NCI-H82 treated with DMSO at 0.1 percent for 48 hours (cell line): ENCODE measurements around the gene CNTNAP5.

Source experiments
- DNase-seq: peaks from one replicate; lab custom pipeline; 2025; ENCODE audit not compliant: unreplicated experiment; lab: John Stamatoyannopoulos, UW

The CNTNAP5 gene

DNA sequence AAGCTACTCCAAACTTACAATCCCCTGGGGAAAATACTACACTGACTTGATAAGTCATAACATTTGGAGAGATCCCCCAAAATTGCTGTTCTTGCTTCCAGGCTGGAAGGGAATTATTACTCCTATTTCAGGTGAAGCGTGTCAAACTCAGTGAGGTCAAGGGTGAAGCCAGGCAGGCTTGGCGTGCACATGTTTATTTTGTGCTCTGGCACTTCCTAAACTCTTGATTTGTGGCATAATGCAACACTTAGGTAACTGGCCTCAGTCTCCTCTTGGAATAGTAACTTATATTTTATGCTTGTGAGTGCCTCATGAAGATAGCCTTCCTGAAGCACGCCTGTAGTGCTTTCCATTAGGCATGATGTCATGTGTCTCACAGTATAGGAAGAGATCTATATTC lies 751.2 kb downstream of the CNTNAP5 start:
- DNase-seq: no peak

DNA sequence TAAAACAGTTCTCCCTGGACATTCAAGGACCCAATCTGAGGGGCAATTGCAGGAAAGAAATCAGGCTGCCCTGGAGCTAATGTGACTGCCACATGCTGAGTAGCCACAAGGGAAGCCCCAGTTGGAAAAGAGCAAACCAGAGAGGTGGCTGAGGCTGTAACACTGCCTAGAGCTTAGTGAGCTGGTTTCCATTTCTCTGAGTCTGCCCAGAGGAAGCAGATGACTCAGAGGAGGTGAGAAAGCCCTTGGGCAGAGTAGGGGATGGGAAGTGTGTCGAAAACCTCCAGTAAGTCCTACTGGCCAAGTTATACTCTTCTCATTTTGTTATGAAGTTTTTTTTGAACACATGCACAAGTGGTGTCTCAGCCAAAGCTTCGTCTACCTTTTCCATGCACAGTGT lies 753.0 kb downstream of the CNTNAP5 start:
- no peak for DNase-seq

DNA sequence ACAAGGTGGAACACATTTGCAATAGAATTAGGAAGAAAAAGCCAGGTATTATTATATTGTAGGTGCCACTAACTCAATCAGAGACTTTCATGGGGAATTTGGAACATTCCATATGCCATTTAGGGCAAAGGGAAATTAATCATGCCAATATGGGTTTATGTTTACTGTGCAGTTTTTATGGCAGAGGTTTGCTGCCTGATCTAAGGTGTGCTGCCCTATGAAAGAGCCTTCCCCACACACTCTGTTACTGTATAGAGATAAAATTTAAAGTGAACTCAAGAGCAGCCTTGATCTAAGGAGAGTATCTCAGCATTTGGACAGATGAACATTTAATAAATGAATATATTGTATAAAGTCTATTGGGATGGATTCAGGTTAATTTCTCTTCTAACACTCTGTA lies 771.6 kb downstream of the CNTNAP5 start:
- no peak for DNase-seq

DNA sequence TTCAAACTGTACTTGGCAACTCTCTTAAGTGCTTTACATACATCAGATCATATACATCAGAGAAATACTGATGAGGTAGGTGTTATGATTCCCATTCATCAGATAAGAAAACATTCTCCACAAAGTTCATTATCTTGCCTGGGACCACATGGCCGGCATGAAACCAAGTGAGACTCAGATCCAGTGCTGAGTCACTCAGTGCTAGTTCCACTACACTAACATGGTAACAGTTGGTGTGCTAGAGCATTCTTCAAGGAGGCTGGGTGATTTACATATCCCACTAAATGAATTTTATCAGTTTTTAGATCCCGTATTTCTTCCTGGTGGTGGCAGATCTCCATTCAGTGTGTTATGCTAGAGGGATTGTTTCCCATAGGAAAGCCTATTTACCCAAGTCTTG lies 772.0 kb downstream of the CNTNAP5 start:
- DNase-seq: no peak

DNA sequence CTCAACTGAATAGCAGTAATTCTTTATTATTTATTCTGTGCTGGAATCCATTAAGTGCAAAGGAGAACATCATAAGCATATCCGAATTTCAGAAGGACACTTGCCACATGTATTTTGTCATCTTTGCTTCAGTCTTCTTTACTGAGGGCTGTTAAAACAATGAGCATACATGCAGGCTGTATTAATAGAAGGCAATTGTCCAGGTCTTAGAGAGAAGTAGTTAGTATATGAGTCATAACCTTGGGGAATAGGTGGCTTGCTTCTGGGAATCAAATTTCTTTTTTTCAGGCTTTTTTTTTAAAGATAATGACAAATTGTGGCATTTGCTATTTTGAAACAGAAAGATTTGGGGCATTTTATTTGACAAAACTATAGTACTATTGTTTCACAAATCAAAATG lies 773.5 kb downstream of the CNTNAP5 start:
- no peak for DNase-seq

DNA sequence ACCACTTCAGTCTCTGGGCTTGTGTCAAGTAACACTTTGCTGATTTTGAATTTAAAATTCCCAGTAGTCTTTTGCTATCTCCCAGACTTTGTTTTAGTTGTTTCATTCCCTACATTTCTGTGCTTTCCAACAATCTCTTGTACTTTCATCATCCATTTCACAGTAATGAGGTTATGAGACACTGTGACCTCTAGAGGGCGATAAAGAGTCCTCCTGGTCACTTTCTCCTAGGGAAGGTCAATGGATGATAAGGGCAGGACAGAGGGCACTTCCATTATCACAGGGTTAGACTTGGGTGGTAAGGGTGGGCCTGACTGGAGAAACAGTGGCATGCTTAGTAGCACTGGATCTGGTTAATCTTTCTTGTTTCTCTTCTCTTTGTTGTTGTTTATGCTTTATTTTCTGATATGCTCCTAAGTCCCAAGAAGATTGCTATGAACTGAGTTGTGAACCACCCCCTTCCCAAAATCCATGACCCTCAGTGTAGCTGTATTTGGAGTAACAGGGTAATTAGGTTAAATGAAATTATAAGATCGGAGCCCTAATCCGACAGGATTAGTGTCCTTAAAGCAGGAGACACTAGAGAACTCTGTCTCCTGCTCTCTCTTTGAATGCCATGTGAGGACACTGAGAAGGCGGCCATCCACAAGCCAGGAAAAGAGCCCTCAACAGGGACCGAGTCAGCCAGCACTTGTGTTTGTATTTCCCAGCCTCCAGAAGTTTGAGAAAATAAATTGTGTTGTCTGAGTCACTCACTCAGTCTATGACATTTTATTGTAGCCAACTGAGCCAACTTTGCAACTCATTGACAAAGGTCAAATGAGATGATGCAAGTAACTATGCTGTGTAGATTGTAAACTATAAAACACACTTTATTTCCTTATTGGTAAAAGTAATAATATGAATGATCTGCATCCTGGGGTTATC lies 779.2 kb downstream of the CNTNAP5 start:
- peak; percentile 51 for DNase-seq

DNA sequence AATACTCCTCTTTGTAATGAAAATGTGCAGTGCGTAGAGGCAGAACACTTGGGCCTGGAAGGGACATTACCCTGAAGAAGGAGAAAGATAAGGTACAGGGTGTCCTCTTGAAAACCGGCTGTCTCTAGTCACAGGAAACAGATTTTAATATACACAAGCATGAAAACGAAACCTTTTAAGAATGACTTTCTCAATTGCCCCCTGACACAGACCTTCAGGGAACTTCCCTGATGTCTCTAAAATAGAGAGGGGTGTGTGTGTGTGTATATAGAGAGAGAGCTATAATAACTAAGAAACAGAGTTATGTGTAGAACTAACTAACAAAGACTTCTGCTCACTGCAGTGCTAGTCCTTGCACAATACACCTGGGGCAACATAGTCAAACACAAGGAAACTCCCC lies 780.0 kb downstream of the CNTNAP5 start:
- no peak for DNase-seq

DNA sequence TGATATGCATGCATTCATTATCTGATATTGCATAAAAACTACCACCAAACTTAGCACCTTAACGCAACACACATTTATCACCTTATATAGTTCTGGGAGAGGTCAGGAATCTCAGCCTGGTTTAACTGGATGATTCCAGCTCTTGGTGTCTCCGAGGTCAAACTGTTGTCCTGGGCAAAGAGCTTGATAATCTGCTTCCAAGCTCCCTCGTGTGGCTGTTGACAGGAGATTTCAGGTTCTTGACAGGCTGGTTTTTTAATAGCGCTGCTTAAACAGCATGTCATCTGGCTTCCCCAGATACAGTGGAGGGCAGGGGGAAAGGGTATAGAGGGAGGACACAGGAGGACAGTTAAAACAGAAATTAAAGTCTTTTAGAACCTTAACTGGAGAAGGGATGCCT lies 785.0 kb downstream of the CNTNAP5 start:
- peak; percentile 72 for DNase-seq

DNA sequence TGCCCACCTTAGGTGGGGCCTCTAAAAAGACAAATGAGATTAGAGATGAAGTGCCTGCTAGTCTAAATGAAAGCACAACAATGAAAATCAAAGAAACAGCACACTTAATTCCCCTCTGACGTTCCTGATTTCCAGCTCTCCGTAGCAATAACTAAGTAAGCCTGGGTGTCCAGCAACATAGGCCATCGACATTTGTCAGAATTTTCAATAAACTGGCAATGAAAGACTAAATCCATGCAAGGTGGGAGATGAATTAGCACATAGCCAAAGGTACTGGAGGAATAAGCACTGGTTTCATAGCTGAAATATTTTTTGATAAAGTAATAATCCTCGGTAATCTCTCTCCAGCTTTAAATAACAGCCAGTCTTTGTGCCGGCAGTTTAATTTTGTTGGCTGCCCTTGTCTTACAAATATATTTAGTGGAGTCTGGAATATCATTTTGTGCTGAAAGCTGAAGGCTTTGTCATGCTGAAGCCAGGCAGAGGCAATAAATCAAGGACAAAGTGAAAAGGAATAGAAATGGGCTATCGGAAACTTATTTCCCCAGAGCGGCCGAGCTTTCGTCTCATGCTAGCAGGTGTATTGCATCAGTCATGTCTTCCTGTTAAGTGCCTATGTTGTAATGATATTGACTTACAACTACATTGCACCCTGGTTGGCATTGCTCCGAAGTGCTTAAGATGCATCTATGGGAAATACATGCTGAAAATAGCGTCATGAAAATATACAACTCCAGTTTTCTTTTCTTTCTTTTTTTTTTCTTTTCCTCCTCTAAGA lies 790.1 kb downstream of the CNTNAP5 start:
- no peak for DNase-seq

DNA sequence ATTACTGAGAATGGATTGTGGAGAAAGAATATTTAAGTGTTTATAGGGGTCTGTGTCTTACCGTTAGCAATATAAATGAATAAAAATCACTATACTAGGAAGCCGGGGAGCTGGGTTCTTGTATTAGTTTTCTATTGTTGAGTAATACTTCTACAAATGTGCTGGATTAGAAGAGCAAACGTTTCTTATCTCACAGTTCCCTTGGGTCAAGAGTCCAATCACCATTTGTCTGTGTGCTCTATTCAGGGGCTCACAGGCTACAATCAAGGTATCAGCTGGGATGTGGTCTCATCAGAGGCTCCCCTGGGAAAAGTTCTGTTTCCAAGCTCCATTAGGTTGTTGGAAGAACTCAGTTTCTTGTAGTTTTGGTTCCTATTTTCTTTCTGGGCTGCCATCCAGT lies 790.9 kb downstream of the CNTNAP5 start:
- no peak for DNase-seq

DNA sequence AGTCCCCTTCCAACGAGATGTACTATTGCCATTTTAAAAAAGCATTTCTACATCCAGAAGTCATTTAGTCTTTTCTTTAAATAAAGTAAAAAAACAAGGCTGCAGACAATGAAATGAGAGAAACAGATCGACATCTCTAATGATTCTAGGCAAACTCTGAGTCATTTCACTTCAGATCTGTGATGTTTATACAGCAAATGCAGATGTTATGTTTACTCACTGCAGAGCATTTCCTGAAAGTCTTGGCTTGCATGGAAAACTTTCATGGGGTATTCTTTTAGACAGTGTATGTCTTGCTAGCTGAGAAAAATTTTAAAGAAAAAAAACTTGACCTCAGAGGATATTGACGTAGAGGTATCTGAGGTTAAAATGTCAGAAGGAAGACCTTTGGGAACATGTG lies 797.4 kb downstream of the CNTNAP5 start:
- no peak for DNase-seq

DNA sequence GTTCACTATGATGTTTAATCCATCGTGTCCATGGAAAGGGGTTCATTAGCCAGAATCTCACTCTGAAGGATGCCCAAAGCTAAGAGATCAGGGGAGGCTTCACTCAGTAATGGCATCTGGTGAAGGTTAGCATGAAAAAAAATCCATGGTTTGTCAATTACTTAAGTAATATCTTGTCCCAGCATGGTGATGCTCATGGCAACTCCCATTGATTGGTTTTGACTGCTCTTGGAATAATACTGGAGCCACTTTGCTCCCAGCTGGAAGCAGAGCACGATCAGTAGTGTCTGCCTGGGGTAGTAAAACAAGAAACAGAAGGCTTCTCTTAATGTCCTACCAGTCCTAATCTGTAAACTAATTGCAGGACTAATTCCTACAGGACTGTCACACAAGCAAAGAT lies 799.4 kb downstream of the CNTNAP5 start:
- DNase-seq: no peak

DNA sequence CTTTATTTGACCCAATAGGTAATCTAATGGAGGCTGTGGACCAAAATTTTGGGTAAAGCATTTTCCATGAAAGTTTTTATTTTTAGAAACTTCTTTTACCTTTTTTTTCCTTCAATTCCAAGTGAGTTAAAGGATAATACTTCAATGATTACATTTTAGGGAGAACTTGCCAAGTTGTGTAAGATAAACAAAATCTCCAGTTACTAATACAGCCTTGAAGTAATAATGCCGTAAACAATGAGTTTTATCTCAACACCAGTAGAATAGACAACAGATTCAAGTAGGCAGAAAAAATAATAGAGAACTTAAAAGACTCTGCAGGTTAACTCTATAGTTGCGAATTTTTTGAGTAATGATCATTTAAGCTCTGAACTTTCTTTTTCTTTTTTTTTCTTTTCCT lies 807.4 kb downstream of the CNTNAP5 start:
- no peak for DNase-seq

DNA sequence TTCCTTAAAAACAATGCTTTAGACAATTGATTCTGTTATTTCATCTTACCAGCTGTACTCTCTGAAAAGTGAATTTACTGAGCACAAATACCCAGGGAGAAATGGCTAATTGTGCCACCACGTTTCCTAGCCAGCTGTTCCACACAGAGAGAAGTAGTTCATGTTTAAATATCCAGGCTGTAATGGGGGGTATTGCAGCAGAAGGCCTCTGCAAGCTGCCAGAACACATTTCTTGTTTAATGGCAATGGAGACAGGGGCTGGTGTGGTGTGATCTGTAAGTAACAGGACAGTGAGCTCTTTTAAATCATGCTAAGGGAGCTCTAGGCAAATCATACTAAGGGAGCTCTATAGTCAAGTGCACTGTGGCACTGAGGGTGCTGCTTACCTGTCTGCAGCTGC lies 809.2 kb downstream of the CNTNAP5 start:
- DNase-seq: no peak

DNA sequence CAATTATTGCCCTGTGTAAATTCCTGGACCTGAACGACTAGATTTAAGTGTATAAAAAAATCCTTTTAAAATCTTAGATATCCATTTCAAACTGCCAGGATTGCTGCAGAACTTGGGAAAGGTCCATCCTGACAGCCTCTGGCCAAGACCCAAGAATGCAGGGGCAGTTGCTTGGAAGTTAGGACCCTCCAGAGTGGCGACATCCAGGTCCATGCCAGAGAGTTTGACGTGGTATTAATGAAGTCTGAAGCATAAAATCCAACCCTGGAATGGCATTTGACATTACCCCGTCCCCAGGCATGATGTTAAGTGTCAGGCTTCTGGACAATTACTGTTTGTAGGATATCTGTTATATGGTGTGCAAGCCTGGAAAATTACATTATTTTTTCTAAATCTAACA lies 810.2 kb downstream of the CNTNAP5 start:
- no peak for DNase-seq

DNA sequence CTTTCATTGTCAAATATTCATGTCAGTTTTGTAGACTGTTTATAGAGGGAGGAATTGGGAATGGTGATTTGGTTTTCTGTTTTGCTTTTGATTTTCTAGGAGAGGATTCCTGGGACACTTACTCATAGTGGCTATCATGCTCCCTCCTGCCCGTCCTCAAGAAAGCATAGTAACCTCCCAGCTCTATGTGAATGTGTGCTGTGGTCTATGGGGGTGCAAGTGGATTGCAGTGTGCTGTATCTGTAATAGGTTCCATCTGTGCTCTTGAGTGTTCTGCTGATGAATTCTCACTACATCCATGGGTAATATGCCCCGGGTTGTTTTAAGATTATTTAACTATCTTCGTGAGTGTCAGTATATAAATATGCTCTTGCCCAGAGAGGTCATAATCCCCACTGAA lies 811.3 kb downstream of the CNTNAP5 start:
- no peak for DNase-seq

DNA sequence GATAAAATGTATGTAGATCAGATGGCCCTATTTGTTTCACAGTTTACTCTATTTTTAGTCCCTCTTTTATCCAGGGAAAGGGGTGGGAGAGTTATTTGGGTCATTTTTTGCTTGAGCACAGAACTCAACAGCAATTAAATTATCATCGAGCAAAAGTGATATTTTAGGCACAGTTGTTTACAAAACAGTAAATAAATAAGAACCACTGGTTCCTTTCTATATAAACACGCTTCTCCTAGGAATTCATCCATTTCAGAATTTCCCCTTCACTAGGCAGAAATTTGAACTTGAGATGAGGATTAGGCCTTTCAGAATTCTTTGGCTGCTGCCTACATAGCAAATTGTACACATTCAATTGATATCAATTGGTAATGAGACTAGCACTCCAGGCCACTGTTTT lies 812.4 kb downstream of the CNTNAP5 start:
- DNase-seq: no peak

DNA sequence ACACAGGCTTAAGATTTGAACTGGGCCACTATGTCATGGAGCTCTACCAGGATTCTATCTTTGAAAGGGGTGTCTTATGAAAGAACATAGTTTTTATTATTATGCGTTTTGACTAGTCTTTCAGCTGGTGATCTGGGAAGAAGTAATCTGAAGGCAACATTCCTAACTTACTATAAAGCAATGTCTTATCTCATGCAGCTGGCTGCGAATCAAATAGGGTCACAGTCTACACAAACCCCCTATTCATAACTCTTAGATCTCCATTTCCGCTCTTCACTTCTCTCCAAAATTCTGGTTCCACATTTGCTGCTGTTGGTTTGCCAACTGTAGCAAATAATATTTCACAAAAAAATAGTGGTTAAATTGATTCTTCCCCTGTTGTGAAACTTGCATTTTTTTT lies 813.3 kb downstream of the CNTNAP5 start:
- no peak for DNase-seq

DNA sequence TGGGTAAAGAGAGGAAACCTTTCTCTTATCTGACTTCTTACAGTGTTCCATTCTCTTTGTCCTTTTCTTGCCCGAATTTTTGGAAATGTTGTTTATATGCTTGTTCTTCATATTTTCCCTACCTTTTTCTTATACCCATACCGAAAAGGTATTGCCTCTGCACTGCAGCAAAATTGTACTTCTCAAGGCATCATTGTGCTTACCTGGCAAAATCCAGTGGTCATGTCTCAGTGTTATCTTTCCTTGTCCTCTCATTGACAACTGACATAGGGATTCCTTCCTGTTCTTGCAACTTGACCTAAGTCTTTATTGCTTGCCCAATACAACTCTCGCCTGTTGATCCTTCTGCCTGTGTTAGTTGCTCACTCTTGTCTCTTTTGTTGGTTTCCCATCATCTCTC lies 842.2 kb downstream of the CNTNAP5 start:
- DNase-seq: no peak

DNA sequence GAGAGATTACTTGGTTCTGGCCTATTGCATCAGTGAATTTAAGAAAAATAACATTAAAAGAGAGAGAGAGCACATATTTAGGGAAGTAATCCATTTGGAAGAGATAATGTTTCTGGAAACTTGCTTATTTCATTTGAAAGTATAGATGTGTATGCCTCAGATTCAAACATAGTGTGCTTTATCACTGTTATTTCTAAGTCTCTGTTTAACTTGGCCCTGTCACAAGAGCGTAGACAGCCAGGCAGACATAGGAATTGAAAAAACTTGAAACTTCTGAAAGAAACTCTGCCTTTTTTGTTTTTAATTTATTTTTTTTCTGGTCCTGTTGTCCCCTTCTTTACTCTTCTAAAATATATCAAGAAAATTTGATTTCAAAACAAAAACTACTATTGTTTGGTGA lies 849.1 kb downstream of the CNTNAP5 start:
- no peak for DNase-seq

DNA sequence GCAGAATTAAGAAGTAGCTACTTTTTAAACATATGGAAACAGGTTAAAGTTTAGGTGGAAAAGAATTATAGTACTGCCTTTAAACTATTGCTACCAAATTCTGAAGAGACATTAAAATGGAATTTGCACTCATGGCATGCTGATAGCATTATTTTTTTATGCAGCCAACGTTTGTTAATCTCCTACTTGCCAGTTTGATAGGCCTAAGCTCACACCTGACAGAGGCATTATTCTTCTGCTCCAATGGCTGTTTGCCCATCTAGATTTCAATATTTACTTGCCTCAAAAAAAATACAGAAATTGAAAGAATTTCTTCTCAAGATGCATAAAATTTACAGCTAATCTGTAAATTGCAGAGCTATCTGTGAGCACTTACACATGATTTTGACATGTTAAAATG lies 849.6 kb downstream of the CNTNAP5 start:
- DNase-seq: no peak

DNA sequence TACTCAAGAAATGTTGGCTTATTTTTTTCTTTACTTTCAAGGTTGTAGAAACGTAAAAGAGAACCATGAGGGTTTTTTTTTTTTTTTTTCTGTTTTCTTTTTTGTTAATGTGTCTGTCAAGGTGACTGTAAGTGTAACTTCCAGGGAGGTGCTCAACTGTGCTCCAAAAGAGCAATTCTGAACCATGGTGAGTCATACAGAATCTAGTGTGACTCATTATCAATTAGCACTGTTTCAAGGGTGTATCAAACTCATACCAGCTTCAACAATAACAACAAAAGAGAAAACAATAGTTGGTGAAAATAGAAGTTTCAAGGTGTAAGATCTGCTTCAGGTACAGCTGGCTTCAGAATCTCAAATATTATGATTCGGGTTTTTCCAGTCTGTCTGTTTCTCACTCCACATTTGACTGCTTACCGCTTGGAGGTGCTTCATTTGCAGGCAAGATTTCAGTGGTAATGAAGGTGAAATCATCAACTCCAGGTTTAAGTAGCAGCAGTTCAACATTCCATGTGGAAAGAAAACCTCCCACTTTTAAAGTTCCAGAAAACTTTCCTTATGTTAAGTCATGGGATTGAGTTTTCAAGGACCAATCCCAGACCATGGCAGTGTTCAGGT lies 850.6 kb downstream of the CNTNAP5 start:
- DNase-seq: no peak
